PFSK-1 (cell line): ENCODE results near the gene NEBL.

Experiments
- POLR2AphosphoS5 ChIP-seq: IDR thresholded peaks from 2 replicates; pipeline ENCODE4 v1.6.1; 2012; ENCODE audit warnings: low read depth, mild to moderate bottlenecking, control low read depth, low read length, moderate library complexity
- REST ChIP-seq, 2 experiments: IDR thresholded peaks; 2 replicates each; pipeline versions ENCODE4 v1.6.1 to v1.8.0; 2011 to 2012; ENCODE audit warnings: low read depth in 2 of 2, low read length in 2 of 2, control low read depth in 1 of 2, inconsistent platforms in 1 of 2, mild to moderate bottlenecking in 1 of 2, moderate library complexity in 1 of 2; ENCODE audit not compliant: insufficient read depth in 1 of 2
- SIN3A ChIP-seq: IDR thresholded peaks from 2 replicates; pipeline ENCODE4 v1.6.1; 2012; ENCODE audit warnings: mild to moderate bottlenecking, low read length, moderate library complexity, borderline replicate concordance; ENCODE audit not compliant: insufficient read depth

GRCh38 chr10:20891338-20891714, 5.8 kb downstream of the NEBL start:
- TF ChIP-seq POLR2AphosphoS5, result no peak
- TF ChIP-seq SIN3A, result no peak
- no peak for TF ChIP-seq REST (IDR thresholded peaks at IDR 0.05; ENCODE audit: insufficient read depth in 1 of 2, low read depth in 2 of 2, low read length in 2 of 2)
